AG04450 (cell line): ENCODE data around the gene ZNF385D. TPM values are rescaled to one million over a fixed set of nuclear protein-coding genes. Genes with fewer than 3 reads are reported as not detected.
"Not testable (repeated sequence)": the region's sequence is repeated elsewhere in the genome, so short reads cannot be mapped to it uniquely, and the experiment has no call there.

Experiments
- CTCF ChIA-PET: fragments of 300-600, 350-600 bp; formaldehyde crosslinking; extraction: SDS; loops from one replicate; lab custom pipeline; 2022; ENCODE audit warnings: antibody characterized with exemption, inconsistent platforms; lab: Charles Lee
- POLR2A ChIA-PET: fragments of 350-600 bp; formaldehyde crosslinking; extraction: SDS; loops from one replicate; lab custom pipeline; 2021; ENCODE audit warnings: antibody characterized with exemption, inconsistent platforms; lab: Yijun Ruan, JAX
- DNase-seq: peaks from one replicate; pipeline ENCODE4 v3.0.0-alpha.2; 2011; ENCODE audit warnings: low read depth, low spot score
- H3K27ac ChIP-seq: one replicate; pipeline ENCODE4 v1.5.1; 2012; ENCODE audit warnings: low read depth, low read length, control low read depth
- H3K27me3 ChIP-seq: one replicate; pipeline ENCODE4 v1.6.0; 2012; ENCODE audit warnings: low read length; ENCODE audit not compliant: control insufficient read depth, insufficient read depth
- H3K4me3 ChIP-seq: 2 replicates; pipeline ENCODE4 v1.5.1; 2011; ENCODE audit warnings: mild to moderate bottlenecking, low read depth, low read length, control low read depth
- H3K9me3 ChIP-seq: 2 replicates; pipeline ENCODE4 v1.5.1; 2012; ENCODE audit warnings: low read length; ENCODE audit not compliant: control insufficient read depth, insufficient read depth
- CTCF ChIP-seq: IDR thresholded peaks from 2 replicates; pipeline ENCODE4 v1.5.1; 2011; ENCODE audit warnings: low read depth, low read length, control low read depth, inconsistent platforms
- polyA plus RNA-seq: library from polyadenylated mRNA; depleted of rRNA; stranded (reverse); fragments of >200 nt; gene quantifications from 2 replicates; pipeline ENCODE4 v1.2.3, GENCODE V29; 2011

The ZNF385D gene
- polyA plus RNA-seq, 1 experiment: 0.10 TPM

DNA sequence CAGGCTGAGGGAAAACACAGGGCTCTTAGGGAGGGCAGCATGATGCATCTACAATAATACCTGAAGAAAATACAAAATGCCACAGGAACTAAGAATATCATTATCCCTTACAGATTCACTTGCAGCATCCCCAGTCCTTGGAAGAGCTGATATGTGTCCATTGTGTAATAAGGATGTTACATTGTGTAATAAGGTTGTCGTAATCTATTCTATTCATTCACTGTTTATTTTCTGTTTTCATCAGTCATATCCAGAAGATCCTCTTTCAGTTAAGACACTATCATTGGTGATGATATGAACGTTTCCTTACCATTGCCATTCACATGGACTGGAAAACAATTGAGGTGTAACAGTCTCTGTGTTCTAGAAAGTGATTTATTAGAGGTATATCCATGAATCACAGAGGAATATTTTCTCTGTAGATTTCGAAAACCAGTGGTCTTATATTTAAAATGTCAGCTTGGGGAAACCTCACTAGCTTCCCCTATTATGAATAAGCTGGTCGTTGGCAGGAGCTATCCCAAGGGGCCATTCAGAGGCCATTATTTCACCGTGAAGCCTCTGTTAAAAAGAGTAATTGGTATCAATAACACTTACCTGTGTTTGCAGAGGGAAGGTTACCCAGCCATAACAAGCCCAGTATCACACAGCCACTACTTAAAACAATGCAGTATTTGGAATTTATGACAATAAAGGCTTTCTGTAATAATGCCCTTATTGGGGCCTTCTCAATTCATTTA, 241.1 kb downstream of the ZNF385D start:
- no peak for DNase-seq
- Histone ChIP-seq H3K4me3 (no peak overlapping the region), H3K27ac (no peak overlapping the region), H3K27me3 (no peaks in the 10 kb centered on the region), H3K9me3 (no peaks in the 10 kb centered on the region)
- ChIA-PET CTCF (interaction anchor here (0.6 kb wide), 1 partner anchor 544 kb away, joined by 4 read pairs; no protein-coding TSS in a partner anchor), POLR2A (no interaction called here)
- no peak for TF ChIP-seq CTCF

GRCh38 chr3:21508246-21508645, 242.8 kb downstream of the ZNF385D start:
- no peak overlapping the region for H3K4me3 ChIP-seq
- no peak for TF ChIP-seq CTCF
- DNase-seq: no peak
- H3K27ac ChIP-seq: no peak overlapping the region
- H3K27me3 ChIP-seq: no peaks in the 10 kb centered on the region
- CTCF ChIA-PET: no interaction called here
- POLR2A ChIA-PET: no interaction called here
- H3K9me3 ChIP-seq: no peaks in the 10 kb centered on the region

DNA sequence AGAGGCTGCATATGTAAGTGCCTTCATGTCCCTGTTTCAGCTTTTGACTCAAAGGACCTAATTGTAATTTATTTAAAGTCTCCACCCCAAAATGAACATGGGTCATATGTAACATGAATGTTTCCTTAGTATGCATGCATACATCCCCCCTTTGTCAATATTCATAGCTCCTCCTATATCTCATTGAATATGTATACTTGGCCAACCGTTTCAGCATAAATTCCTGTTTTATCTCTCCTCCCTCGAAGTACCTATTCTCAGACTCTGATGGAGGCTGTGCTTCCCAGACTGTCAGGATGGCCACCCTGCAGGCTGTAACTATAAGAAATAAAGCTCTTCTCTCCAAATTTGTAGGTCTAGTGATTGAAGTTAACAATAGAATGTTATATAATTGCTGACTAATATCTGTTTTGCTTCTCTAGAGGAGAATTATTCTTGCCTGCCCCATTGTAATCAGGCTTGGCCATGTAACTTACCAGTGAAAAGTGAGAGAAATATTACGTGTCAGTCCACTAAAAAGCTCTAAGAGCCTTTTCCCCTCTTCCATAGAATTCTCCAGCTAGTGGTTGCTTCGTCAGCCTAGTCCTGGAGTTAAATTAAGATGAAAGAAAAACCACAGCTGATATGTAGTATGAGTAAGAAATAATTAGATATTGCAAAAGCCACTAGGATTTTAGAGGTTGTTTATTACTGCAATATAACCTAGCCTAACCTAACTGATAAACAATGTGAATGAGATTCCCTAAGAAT, 245.1 kb downstream of the ZNF385D start:
- Histone ChIP-seq H3K27me3 (no peaks in the 10 kb centered on the region), H3K9me3 (no peaks in the 10 kb centered on the region), H3K4me3 (no peak overlapping the region), H3K27ac (no peak overlapping the region)
- no peak for DNase-seq
- ChIA-PET POLR2A (no interaction called here), CTCF (interaction anchor here (1.5 kb wide), 1 partner anchor 388 kb away, joined by 5 read pairs; no protein-coding TSS in a partner anchor)
- no peak for TF ChIP-seq CTCF

- H3K27me3 ChIP-seq: no peaks in the 10 kb centered on the region
- no peaks in the 10 kb centered on the region for H3K9me3 ChIP-seq
- ChIA-PET POLR2A (no interaction called here), CTCF (no interaction called here)
- H3K27ac ChIP-seq: no peak overlapping the region
- no peak for DNase-seq
- TF ChIP-seq CTCF: no peak
- H3K4me3 ChIP-seq: no peak overlapping the region
Measured at GRCh38 chr3:21502656-21503055, 248.4 kb downstream of the ZNF385D start.

DNA sequence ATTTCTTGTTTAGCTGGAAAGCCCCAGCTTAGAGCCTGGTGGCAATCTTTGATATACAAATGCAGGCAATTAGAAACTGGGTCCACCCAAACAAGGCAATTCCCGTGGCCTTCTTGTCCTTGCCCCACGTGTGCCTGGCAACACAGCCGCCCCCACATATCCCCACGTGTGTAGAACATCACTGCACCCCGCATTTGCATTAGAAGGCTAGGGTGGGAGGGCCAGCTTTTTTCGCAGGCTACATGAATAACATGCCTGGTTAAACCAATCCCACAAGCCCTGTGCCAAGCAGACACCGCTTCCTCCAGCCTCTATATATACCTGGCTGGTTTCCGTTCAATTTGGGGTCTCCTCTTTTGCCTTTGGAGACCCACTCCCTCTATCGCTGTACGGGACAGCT, 250.2 kb downstream of the ZNF385D start:
- no peak for TF ChIP-seq CTCF
- Histone ChIP-seq H3K27me3 (no peaks in the 10 kb centered on the region), H3K27ac (no peak overlapping the region), H3K4me3 (no peak overlapping the region), H3K9me3 (no peaks in the 10 kb centered on the region)
- ChIA-PET CTCF (no interaction called here), POLR2A (no interaction called here)
- DNase-seq: no peak

- DNase-seq, H3K27ac ChIP-seq, H3K27me3 ChIP-seq, CTCF ChIA-PET, POLR2A ChIA-PET, H3K9me3 ChIP-seq, H3K4me3 ChIP-seq: not testable (repeated sequence)
Measured at GRCh38 chr3:21490671-21491070, 260.3 kb downstream of the ZNF385D start.
